ENCODE data around the gene TMEM240. TPM values are rescaled to one million over a fixed set of nuclear protein-coding genes. Genes with fewer than 3 reads are reported as not detected.

Gene TMEM240
- total and polyA plus RNA-seq, 9 of the 15 experiments (the other 6 are each of a cell fraction or from before 2014, with no cell fraction given), result 0.24 to 2.0 (median 0.69) TPM; not detected in 5

DNA sequence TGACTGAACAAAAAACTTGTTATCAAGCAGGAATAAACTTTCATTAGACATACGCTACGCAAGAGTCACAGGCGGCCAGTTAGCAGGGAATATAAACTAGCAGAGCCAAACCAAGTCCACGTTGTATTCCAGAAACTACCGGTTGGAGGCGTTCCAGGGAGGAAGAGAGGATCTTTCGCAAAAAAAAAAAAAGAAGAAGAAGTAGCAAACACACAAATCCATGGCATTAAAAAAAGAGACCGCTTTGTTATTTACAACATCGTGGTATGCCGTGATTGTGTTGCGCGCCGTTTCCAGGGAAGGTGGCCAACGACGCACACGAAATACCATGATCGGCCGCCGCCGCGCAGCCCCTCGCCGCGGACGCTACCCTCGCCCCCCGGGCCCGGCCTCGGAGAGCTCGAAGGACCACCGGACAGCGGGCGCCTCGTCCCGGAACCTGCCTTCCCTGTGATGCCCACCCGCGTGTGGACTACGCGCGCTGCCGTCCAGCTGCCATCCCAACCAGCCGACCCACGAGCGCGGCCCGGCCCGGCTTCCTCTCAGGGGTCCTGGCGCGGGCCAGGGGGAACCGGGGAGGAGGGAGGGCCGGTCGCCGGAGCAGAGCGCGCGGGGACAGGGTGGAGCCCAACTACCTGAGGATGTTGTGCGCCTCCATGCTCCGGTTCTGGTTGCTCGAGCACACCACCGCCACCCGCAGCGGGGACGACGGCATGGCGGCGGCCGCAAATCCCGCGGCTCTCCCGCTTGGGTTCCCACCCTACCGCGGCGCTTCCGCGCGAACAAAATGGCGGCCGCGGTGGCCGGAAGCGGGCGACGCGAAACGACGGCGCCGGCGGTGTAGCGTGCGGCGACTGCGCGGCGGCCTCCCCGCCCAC lies 33.7 kb upstream of the TMEM240 start (continued):
- TF ChIP-seq, protein P1, sequence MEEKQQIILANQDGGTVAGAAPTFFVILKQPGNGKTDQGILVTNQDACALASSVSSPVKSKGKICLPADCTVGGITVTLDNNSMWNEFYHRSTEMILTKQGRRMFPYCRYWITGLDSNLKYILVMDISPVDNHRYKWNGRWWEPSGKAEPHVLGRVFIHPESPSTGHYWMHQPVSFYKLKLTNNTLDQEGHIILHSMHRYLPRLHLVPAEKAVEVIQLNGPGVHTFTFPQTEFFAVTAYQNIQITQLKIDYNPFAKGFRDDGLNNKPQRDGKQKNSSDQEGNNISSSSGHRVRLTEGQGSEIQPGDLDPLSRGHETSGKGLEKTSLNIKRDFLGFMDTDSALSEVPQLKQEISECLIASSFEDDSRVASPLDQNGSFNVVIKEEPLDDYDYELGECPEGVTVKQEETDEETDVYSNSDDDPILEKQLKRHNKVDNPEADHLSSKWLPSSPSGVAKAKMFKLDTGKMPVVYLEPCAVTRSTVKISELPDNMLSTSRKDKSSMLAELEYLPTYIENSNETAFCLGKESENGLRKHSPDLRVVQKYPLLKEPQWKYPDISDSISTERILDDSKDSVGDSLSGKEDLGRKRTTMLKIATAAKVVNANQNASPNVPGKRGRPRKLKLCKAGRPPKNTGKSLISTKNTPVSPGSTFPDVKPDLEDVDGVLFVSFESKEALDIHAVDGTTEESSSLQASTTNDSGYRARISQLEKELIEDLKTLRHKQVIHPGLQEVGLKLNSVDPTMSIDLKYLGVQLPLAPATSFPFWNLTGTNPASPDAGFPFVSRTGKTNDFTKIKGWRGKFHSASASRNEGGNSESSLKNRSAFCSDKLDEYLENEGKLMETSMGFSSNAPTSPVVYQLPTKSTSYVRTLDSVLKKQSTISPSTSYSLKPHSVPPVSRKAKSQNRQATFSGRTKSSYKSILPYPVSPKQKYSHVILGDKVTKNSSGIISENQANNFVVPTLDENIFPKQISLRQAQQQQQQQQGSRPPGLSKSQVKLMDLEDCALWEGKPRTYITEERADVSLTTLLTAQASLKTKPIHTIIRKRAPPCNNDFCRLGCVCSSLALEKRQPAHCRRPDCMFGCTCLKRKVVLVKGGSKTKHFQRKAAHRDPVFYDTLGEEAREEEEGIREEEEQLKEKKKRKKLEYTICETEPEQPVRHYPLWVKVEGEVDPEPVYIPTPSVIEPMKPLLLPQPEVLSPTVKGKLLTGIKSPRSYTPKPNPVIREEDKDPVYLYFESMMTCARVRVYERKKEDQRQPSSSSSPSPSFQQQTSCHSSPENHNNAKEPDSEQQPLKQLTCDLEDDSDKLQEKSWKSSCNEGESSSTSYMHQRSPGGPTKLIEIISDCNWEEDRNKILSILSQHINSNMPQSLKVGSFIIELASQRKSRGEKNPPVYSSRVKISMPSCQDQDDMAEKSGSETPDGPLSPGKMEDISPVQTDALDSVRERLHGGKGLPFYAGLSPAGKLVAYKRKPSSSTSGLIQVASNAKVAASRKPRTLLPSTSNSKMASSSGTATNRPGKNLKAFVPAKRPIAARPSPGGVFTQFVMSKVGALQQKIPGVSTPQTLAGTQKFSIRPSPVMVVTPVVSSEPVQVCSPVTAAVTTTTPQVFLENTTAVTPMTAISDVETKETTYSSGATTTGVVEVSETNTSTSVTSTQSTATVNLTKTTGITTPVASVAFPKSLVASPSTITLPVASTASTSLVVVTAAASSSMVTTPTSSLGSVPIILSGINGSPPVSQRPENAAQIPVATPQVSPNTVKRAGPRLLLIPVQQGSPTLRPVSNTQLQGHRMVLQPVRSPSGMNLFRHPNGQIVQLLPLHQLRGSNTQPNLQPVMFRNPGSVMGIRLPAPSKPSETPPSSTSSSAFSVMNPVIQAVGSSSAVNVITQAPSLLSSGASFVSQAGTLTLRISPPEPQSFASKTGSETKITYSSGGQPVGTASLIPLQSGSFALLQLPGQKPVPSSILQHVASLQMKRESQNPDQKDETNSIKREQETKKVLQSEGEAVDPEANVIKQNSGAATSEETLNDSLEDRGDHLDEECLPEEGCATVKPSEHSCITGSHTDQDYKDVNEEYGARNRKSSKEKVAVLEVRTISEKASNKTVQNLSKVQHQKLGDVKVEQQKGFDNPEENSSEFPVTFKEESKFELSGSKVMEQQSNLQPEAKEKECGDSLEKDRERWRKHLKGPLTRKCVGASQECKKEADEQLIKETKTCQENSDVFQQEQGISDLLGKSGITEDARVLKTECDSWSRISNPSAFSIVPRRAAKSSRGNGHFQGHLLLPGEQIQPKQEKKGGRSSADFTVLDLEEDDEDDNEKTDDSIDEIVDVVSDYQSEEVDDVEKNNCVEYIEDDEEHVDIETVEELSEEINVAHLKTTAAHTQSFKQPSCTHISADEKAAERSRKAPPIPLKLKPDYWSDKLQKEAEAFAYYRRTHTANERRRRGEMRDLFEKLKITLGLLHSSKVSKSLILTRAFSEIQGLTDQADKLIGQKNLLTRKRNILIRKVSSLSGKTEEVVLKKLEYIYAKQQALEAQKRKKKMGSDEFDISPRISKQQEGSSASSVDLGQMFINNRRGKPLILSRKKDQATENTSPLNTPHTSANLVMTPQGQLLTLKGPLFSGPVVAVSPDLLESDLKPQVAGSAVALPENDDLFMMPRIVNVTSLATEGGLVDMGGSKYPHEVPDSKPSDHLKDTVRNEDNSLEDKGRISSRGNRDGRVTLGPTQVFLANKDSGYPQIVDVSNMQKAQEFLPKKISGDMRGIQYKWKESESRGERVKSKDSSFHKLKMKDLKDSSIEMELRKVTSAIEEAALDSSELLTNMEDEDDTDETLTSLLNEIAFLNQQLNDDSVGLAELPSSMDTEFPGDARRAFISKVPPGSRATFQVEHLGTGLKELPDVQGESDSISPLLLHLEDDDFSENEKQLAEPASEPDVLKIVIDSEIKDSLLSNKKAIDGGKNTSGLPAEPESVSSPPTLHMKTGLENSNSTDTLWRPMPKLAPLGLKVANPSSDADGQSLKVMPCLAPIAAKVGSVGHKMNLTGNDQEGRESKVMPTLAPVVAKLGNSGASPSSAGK (IDR thresholded peaks at IDR 0.05), result no peak
- TF ChIP-seq ATF7 (IDR thresholded peaks at IDR 0.05) (no peak; the same call in 1 of the 2 replicates), ZNF695 (CRISPR knock-in tag; IDR thresholded peaks at IDR 0.05) (no peak), PHF21A (IDR thresholded peaks at IDR 0.05; ENCODE audit: borderline replicate concordance, low read depth) (no peak), HDAC8 (tag; IDR thresholded peaks at IDR 0.05) (no peak; the same call in 1 of the 2 replicates), ILK (tag; IDR thresholded peaks at IDR 0.05; ENCODE audit: borderline replicate concordance, low read depth) (no peak), ZNF436 (CRISPR knock-in tag; IDR thresholded peaks at IDR 0.05) (no peak), NFRKB (IDR thresholded peaks at IDR 0.05; ENCODE audit: low read depth) (peak; percentile 34; the same call in 1 of the 2 replicates), TEAD4 (IDR thresholded peaks at IDR 0.05; ENCODE audit: low read length) (no peak), TEAD4 (CRISPR knock-in tag; IDR thresholded peaks at IDR 0.05; ENCODE audit: borderline replicate concordance) (0 out of 2 replicates have a peak, but pooled peaks have one; percentile 11), IRF2 (CRISPR knock-in tag; IDR thresholded peaks at IDR 0.05) (no peak), ZNF174 (CRISPR knock-in tag; IDR thresholded peaks at IDR 0.05) (no peak)
- TF ChIP-seq, protein P2, sequence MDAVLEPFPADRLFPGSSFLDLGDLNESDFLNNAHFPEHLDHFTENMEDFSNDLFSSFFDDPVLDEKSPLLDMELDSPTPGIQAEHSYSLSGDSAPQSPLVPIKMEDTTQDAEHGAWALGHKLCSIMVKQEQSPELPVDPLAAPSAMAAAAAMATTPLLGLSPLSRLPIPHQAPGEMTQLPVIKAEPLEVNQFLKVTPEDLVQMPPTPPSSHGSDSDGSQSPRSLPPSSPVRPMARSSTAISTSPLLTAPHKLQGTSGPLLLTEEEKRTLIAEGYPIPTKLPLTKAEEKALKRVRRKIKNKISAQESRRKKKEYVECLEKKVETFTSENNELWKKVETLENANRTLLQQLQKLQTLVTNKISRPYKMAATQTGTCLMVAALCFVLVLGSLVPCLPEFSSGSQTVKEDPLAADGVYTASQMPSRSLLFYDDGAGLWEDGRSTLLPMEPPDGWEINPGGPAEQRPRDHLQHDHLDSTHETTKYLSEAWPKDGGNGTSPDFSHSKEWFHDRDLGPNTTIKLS (IDR thresholded peaks at IDR 0.05; ENCODE audit: borderline replicate concordance, low read depth), result no peak
